A549 (cell line): ENCODE measurements around the gene MUC5B. TPM values are rescaled to one million over a fixed set of nuclear protein-coding genes. Genes with fewer than 3 reads are reported as not detected.

Experiments used
- ATAC-seq, 2 experiments: fragments of 200-7000 bp in 1 of 2; fragments of >200 bp in 1 of 2; cut with Nextera tagmentation in 1 of 2; cut with Tn5 transposase in 1 of 2; 3 replicates each; pipeline versions ENCODE4 v1.8.0 to v1.9.1; 2018 to 2020; ENCODE audit warnings: mild to moderate bottlenecking in 1 of 2, moderate library complexity in 1 of 2
- CTCF ChIA-PET: fragments of 300-600 bp; sonication (Branson Sonifier 250); formaldehyde crosslinking; extraction: SDS; loops from one replicate; lab custom pipeline; 2021; ENCODE audit warnings: antibody characterized with exemption, inconsistent platforms; lab: Yijun Ruan, JAX
- POLR2A ChIA-PET: fragments of 350-600 bp; formaldehyde crosslinking; extraction: SDS; loops from one replicate; lab custom pipeline; 2021; ENCODE audit warnings: antibody characterized with exemption, inconsistent platforms; lab: Yijun Ruan, JAX
- DNase-seq, 2 experiments: peaks; one replicate each; pipeline versions ENCODE4 v3.0.0 to v3.0.0-alpha.2; 2011 to 2016; ENCODE audit warnings: low read depth in 1 of 2, low spot score in 1 of 2
- FAIRE-seq: peaks from 2 replicates; lab custom pipeline; 2011; peaks lifted over from hg19 to GRCh38; lab: Jason Lieb, UNC
- H3K27ac ChIP-seq, 2 experiments: fragments of >200 bp; sonication (Bioruptor Twin); formaldehyde crosslinking; 3 replicates each; pipeline ENCODE4 v1.5.1; 2016 to 2017
- H3K4me1 ChIP-seq: fragments of >200 bp; sonication (Bioruptor Twin); formaldehyde crosslinking; 3 replicates; pipeline ENCODE4 v1.6.1; 2016
- H3K4me2 ChIP-seq: fragments of >200 bp; sonication (Bioruptor Twin); formaldehyde crosslinking; 3 replicates; pipeline ENCODE4 v1.6.1; 2016
- H3K4me3 ChIP-seq: fragments of >200 bp; sonication (Bioruptor Twin); formaldehyde crosslinking; 3 replicates; pipeline ENCODE4 v1.5.1; 2016
- H3K9me3 ChIP-seq: fragments of >200 bp; sonication (Bioruptor Twin); formaldehyde crosslinking; 3 replicates; pipeline ENCODE4 v1.6.1; 2016
- CBX8 ChIP-seq: fragments of 200-600 bp; sonication (generic); IDR thresholded peaks from 2 replicates; pipeline ENCODE4 v1.6.1; 2016
- CEBPB ChIP-seq, 2 experiments: fragments of >200 bp in 1 of 2; sonication (Bioruptor Twin) in 1 of 2; formaldehyde crosslinking in 1 of 2; IDR thresholded peaks; 2 replicates each; pipeline ENCODE4 v1.6.1; 2012 to 2016
- CHD2 ChIP-seq: fragments of 150-350 bp; IDR thresholded peaks from 2 replicates; pipeline ENCODE4 v1.6.1; 2014; ENCODE audit warnings: low read length; ENCODE audit not compliant: partially characterized antibody
- EHMT2 ChIP-seq: fragments of 200-600 bp; sonication (generic); IDR thresholded peaks from 2 replicates; pipeline ENCODE4 v1.6.1; 2016; ENCODE audit warnings: antibody characterized with exemption, low read depth, mild to moderate bottlenecking, moderate library complexity
- FOSB ChIP-seq: fragments of 250-450 bp; sonication (Bioruptor Pico); IDR thresholded peaks from 2 replicates; pipeline ENCODE4 v1.5.0; 2020; ENCODE audit warnings: mild to moderate bottlenecking, moderate library complexity
- FOXS1 ChIP-seq: fragments of 250-450 bp; sonication (Bioruptor Pico); IDR thresholded peaks from 2 replicates; pipeline ENCODE4 v1.5.0; 2020; ENCODE audit warnings: mild to moderate bottlenecking, moderate library complexity
- GATA3 ChIP-seq: IDR thresholded peaks from 2 replicates; pipeline ENCODE4 v1.6.1; 2012; ENCODE audit warnings: borderline replicate concordance
- HMGXB4 ChIP-seq: fragments of 250-450 bp; sonication (Bioruptor Pico); IDR thresholded peaks from 2 replicates; pipeline ENCODE4 v1.5.0; 2021; ENCODE audit warnings: mild to moderate bottlenecking, moderate library complexity, borderline replicate concordance
- HOXB5 ChIP-seq: fragments of 250-450 bp; sonication (Bioruptor Pico); IDR thresholded peaks from 2 replicates; pipeline ENCODE4 v1.5.0; 2020; ENCODE audit warnings: mild to moderate bottlenecking, moderate library complexity
- JUNB ChIP-seq: fragments of >200 bp; sonication (Bioruptor Twin); formaldehyde crosslinking; IDR thresholded peaks from 2 replicates; pipeline ENCODE4 v1.6.1; 2016
- MYC ChIP-seq: IDR thresholded peaks from 2 replicates; pipeline ENCODE4 v1.6.1; 2012; ENCODE audit warnings: mild to moderate bottlenecking, inconsistent platforms, low read length, improper control_type of control experiment, borderline replicate concordance
- NFE2L2 ChIP-seq: fragments of 150-350 bp; conservative IDR thresholded peaks from 2 replicates; pipeline ENCODE4 v1.6.1; 2014; ENCODE audit warnings: low read length
- NR3C1 ChIP-seq: fragments of >200 bp; sonication (Bioruptor Twin); formaldehyde crosslinking; IDR thresholded peaks from 3 replicates; pipeline ENCODE4 v1.6.1; 2017
- PBX3 ChIP-seq: IDR thresholded peaks from 2 replicates; pipeline ENCODE4 v1.6.1; 2012
- RNF2 ChIP-seq: fragments of 200-600 bp; sonication (generic); IDR thresholded peaks from 2 replicates; pipeline ENCODE4 v1.6.1; 2016; ENCODE audit warnings: low read depth, mild to moderate bottlenecking, antibody characterized with exemption, moderate library complexity, borderline replicate concordance
- ZFP36 ChIP-seq: fragments of 450-650 bp; IDR thresholded peaks from 2 replicates; pipeline ENCODE4 v1.6.1; 2014; ENCODE audit warnings: borderline replicate concordance; ENCODE audit not compliant: partially characterized antibody
- ZSCAN20 ChIP-seq: fragments of 250-450 bp; sonication (Bioruptor Pico); IDR thresholded peaks from 2 replicates; pipeline ENCODE4 v1.8.0; 2022; ENCODE audit warnings: mild to moderate bottlenecking, moderate library complexity
- WGBS: methylation state at CpG from one replicate; pipeline ENCODE4 v1.1.6; 2017; ENCODE audit errors: missing lambda C conversion rate; 5-methylcytosine and 5-hydroxymethylcytosine counted together
- polyA plus RNA-seq, 4 experiments: library from polyadenylated mRNA; depleted of rRNA in 3 of 4; stranded (reverse); fragments of >200 nt; fragmentation: RNase III in 1 of 4; extraction: RNeasy Plus Mini Kit Qiagen cat#74134 plus additional on column Dnase treatment in 1 of 4; gene quantifications; 2 replicates in 3 of 4; 3 replicates in 1 of 4; pipeline ENCODE4 v1.2.3, GENCODE V29; 2011 to 2017
- TF ChIP-seq, protein P1 (sequence below): IDR thresholded peaks from 2 replicates; pipeline ENCODE4 v1.6.1; 2012
- TF ChIP-seq, protein P2 (sequence below): IDR thresholded peaks from 2 replicates; pipeline ENCODE4 v1.6.1; 2012; ENCODE audit warnings: low read depth, borderline replicate concordance
- TF ChIP-seq, protein P3 (sequence below): fragments of 450-650 bp; IDR thresholded peaks from 2 replicates; pipeline ENCODE4 v1.6.1; 2014; ENCODE audit warnings: antibody characterized with exemption

The MUC5B gene
- polyA plus RNA-seq, 2 of the 4 experiments (the other 2 are of a cell fraction): 0.85 to 1.4 TPM

DNA sequence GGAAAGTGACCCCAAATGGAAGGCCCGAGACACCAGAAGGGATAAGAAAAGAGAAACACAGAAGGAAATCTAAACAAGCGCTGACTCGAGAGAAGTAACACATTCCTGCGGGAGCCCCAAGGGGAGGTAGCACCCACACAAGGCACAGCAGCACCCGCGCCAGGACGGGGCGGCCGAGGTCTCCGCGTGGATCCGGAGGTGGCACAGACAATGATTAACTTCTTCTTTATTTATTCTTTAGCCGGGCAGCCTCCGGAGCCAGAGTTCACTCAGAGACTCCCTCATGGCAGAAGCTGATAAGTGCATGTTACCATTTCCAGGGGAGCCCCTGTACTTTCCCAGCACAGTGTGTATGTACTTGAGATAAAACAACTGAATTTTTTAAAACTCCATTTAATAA is 81.5 kb downstream of the MUC5B start:
- ATAC-seq: peak; percentile 43 to 60; a peak in 4 of 6 replicates
- no peaks in the 10 kb centered on the region for H3K9me3 ChIP-seq
- ChIA-PET CTCF (interaction anchor here (0.9 to 3.9 kb wide), 9 partner anchors 9 to 89 kb away, joined by 3 to 16 read pairs (median 4); partner anchors contain the start of gene BRSK2), POLR2A (no interaction called here)
- peak; percentile 25 to 47 for DNase-seq
- H3K4me1 ChIP-seq: peaks cover 51% of the 10 kb centered on the region
- TF ChIP-seq, protein P1, sequence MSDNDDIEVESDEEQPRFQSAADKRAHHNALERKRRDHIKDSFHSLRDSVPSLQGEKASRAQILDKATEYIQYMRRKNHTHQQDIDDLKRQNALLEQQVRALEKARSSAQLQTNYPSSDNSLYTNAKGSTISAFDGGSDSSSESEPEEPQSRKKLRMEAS: peak; percentile 69
- no peak for TF ChIP-seq CHD2
- peak overlapping the region; percentile 67 to 87 for H3K27ac ChIP-seq
- peak overlapping the region; percentile 69 for H3K4me2 ChIP-seq
- WGBS: 9% methylated on average over 14 of the region's 14 CpGs
- no peak for FAIRE-seq
- peak overlapping the region; percentile 2; the same call in 1 of the 3 replicates for H3K4me3 ChIP-seq

GRCh38 chr11:1305063-1305495 is 82.2 kb downstream of the MUC5B start:
- peaks cover 46% of the 10 kb centered on the region for H3K4me1 ChIP-seq
- peak overlapping the region; percentile 67 to 87 for H3K27ac ChIP-seq
- DNase-seq (no peak), ATAC-seq (no peak), FAIRE-seq (no peak)
- H3K4me3 ChIP-seq: no peak overlapping the region
- no peaks in the 10 kb centered on the region for H3K9me3 ChIP-seq
- CTCF ChIA-PET: interaction anchor here (0.6 to 3.9 kb wide), 7 partner anchors 9 to 88 kb away, joined by 3 to 16 read pairs (median 4); partner anchors contain the start of gene BRSK2
- WGBS: 88% methylated on average over 13 of the region's 13 CpGs
- H3K4me2 ChIP-seq: peak overlapping the region; percentile 69
- POLR2A ChIA-PET: no interaction called here
- no peak for TF ChIP-seq EHMT2
- TF ChIP-seq FOSB (CRISPR knock-in tag): no peak
- TF ChIP-seq CEBPB (IDR thresholded peaks at IDR 0.05): no peak
- TF ChIP-seq HOXB5 (CRISPR knock-in tag): no peak
- TF ChIP-seq FOXS1 (CRISPR knock-in tag): no peak
- TF ChIP-seq CBX8: no peak
- TF ChIP-seq PBX3: no peak
- no peak for TF ChIP-seq ZFP36
- TF ChIP-seq MYC: no peak
- no peak for TF ChIP-seq RNF2
- no peak for TF ChIP-seq HMGXB4
- TF ChIP-seq, protein P1: no peak
- no peak for TF ChIP-seq NFE2L2
- no peak for TF ChIP-seq JUNB
- TF ChIP-seq, protein P2, sequence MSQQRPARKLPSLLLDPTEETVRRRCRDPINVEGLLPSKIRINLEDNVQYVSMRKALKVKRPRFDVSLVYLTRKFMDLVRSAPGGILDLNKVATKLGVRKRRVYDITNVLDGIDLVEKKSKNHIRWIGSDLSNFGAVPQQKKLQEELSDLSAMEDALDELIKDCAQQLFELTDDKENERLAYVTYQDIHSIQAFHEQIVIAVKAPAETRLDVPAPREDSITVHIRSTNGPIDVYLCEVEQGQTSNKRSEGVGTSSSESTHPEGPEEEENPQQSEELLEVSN: no peak
- TF ChIP-seq ZSCAN20 (CRISPR knock-in tag): no peak
- TF ChIP-seq, protein P3, sequence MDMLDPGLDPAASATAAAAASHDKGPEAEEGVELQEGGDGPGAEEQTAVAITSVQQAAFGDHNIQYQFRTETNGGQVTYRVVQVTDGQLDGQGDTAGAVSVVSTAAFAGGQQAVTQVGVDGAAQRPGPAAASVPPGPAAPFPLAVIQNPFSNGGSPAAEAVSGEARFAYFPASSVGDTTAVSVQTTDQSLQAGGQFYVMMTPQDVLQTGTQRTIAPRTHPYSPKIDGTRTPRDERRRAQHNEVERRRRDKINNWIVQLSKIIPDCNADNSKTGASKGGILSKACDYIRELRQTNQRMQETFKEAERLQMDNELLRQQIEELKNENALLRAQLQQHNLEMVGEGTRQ: no peak
- TF ChIP-seq GATA3: no peak
- TF ChIP-seq NR3C1: no peak
